OCI-LY7 (cell line): ENCODE results near the gene TMEM54.
"Not testable (repeated sequence)": the region's sequence is repeated elsewhere in the genome, so short reads cannot be mapped to it uniquely, and the experiment has no call there.

Experiments
- CTCF ChIP-seq: fragments of 200-600 bp; sonication (generic); conservative IDR thresholded peaks from 2 replicates; pipeline ENCODE4 v1.5.1; 2014; ENCODE audit warnings: mild to moderate bottlenecking, antibody characterized with exemption, low read length, moderate library complexity, mixed read lengths
- EZH2phosphoT487 ChIP-seq: fragments of 200-600 bp; sonication (generic); IDR thresholded peaks from 2 replicates; pipeline ENCODE4 v1.6.1; 2018; ENCODE audit warnings: low read depth, borderline replicate concordance, mild to moderate bottlenecking, mixed run types, antibody characterized with exemption, low read length, moderate library complexity, mixed read lengths

GRCh38 chr1:32905588-32905987 is 4.4 kb upstream of the TMEM54 start:
- TF ChIP-seq CTCF, EZH2phosphoT487: not testable (repeated sequence)
